NCI-H460 (cell line): ENCODE measurements around the gene MAGI1. TPM values are rescaled to one million over a fixed set of nuclear protein-coding genes. Genes with fewer than 3 reads are reported as not detected.
A peak's percentile ranks its signal among the peaks of the same experiment; 100 is the strongest.

Experiments used
- DNase-seq: peaks from one replicate; pipeline ENCODE4 v3.0.0-alpha.2; 2016; ENCODE audit warnings: low read depth; ENCODE audit errors: extremely low read depth
- total RNA-seq: library from RNA; depleted of rRNA; stranded (reverse); fragments of >200 nt; shearing (Covaris generic); gene quantifications from 2 replicates; pipeline ENCODE4 v1.2.3, GENCODE V29; 2014

Gene MAGI1
- total RNA-seq, 1 experiment from 2014 or later: 1.7 TPM

- DNase-seq: no peak
Measured at GRCh38 chr3:65816208-65816607, 222.5 kb downstream of the MAGI1 start.

- DNase-seq: no peak
Measured at GRCh38 chr3:65814845-65815578, 223.7 kb downstream of the MAGI1 start.

DNA sequence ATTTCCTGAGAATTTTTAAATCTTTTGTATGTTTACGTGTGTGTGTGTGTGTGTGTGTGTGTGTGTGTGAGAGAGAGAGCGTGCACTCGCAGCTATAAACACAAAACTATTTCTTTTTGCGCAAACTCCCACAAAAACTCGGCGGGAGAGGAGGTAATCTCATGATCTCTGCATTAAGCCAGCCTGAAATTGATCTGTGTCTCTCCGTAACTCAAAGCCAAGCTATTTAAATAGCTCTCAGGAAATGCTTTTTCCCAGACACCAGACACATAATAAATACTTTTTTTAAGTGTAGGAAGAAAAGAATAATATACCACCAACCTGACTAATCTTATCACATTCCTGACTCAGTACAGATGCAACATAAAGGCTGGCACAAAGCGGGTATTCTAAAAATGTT, 226.8 kb downstream of the MAGI1 start:
- DNase-seq: no peak

GRCh38 chr3:65811086-65811761, 227.5 kb downstream of the MAGI1 start:
- DNase-seq: no peak

- no peak for DNase-seq
Measured at GRCh38 chr3:65810302-65810701, 228.4 kb downstream of the MAGI1 start.

- no peak for DNase-seq
Measured at GRCh38 chr3:65809641-65810150, 229.0 kb downstream of the MAGI1 start.

DNA sequence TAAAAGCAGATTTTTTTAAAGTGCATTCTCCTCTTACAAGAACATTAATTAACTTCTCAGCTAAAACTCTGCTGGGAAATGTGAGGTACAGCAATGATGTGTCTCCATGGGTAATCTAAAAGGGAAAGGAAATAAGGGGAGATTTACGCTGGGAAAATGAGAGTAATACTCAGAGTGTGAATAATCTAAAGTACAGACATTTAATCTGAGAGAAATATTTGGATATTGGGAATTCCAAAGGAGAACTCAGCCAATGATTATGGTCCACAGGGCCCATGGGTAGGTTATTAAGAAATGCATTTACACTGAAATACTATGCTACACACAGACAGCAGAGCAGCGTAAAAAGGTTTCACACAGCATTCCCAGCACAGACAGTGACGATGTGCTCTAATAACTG, 229.9 kb downstream of the MAGI1 start:
- no peak for DNase-seq

- DNase-seq: no peak
Measured at GRCh38 chr3:65808407-65808806, 230.3 kb downstream of the MAGI1 start.

DNA sequence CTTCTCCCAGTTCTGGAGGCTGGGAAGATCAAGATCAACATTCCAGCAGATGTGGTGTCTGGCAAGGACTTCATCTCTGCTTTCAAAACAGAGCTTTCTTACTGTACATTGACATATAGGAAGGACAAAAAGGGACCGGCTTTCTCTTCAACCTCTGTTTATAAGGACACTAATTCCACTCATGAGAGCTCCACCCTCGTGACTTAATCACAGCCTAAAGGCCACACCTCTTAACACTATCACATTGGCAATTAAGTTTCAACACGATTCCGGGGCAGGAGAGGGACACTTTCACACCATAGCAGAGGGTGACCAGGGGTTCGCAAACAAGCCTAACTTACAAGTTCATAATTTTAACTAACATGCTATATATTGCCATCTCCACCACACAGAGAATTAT, 231.5 kb downstream of the MAGI1 start:
- DNase-seq: no peak

- no peak for DNase-seq
Measured at GRCh38 chr3:65806600-65806999, 232.1 kb downstream of the MAGI1 start.

GRCh38 chr3:65796676-65797075, 242.0 kb downstream of the MAGI1 start:
- no peak for DNase-seq

DNA sequence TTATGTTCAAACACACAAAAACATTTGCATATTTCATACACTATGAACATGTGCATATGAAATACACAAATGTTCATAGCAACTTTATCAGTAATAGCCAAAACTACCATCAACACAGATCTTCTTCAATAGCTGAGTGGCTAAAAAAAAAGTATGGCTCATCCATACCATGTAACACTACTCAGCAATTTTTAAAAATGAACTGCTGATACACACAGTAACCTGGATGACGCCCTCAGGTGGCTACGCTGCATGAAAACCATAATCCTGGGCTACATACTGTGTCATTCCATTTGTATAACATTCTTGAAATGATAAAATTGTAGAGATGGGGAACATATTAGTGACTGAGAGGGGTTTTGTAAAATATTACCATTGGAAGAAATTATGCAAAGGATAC, 243.6 kb downstream of the MAGI1 start:
- DNase-seq: no peak

DNA sequence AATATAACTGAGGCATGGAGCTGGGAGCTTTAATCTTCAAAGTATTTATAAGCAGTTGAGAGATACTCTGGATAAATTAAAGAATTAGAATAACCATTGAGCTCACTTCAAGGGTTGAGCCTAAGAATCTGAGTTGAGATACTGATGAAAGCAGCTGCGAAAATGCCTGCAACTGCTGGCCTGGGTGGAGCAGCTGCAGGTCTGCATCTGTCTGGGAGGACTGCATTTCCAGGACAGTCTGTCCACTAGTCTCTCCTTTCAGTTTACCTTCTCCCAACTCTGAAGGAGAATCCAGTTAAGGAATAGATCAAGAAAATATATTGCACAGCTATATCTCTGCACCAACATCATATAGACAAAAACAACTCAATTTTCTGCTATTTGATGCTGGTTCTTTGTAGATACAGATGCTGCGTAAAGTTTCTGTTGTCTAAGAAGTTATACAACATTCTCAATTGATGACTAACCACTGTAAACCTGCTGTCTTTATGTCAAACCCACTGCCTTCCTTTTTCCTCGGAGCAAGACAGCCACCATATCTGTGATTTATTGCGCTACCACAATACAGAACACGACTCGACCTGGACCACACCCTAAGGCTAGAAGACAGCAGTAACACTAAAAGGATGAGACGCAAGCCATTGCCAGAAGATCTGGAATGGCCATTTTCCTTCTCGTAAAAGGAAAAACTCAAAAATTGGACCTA, 245.1 kb downstream of the MAGI1 start:
- no peak for DNase-seq

GRCh38 chr3:65788461-65788860, 250.3 kb downstream of the MAGI1 start:
- no peak for DNase-seq

DNA sequence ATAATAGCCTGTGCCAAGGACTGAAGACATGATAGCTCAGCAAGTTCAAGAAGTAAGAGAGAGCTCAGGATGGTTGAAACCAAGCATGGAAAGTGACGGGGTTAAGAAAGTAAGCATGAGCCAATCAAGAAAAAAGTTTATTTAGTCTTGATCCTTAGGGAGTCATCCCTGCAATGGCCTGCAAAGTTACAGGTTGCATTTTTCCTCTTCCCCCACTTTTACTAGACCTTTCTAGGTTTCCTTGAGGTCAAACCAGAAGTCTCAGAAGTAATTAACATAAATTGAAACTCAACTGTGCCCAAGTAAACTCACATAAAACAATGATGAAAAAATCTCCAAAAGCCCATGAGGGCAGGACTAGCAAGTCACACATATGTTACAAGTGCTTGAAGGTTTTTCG, 250.9 kb downstream of the MAGI1 start:
- DNase-seq: no peak

DNA sequence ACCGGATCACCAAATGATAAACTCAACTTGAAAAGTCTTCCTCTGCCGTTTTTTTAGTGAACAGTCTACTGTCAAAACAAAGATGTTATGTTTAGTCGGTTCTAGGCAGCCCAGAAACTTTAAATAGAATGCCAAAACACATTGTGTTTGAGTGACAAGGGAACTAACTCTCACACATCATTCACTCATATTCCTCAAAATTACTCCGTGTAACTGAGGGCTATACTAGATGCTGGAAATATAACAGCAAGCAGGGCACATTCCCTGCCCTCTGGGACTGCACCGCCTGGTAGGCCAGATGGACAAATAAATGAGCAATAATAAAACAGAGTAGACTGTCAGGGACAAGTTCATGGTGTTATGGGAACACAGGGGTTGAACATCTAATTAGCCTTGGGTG, 251.4 kb downstream of the MAGI1 start:
- no peak for DNase-seq

- DNase-seq: no peak
Measured at GRCh38 chr3:65786890-65787289, 251.8 kb downstream of the MAGI1 start.

DNA sequence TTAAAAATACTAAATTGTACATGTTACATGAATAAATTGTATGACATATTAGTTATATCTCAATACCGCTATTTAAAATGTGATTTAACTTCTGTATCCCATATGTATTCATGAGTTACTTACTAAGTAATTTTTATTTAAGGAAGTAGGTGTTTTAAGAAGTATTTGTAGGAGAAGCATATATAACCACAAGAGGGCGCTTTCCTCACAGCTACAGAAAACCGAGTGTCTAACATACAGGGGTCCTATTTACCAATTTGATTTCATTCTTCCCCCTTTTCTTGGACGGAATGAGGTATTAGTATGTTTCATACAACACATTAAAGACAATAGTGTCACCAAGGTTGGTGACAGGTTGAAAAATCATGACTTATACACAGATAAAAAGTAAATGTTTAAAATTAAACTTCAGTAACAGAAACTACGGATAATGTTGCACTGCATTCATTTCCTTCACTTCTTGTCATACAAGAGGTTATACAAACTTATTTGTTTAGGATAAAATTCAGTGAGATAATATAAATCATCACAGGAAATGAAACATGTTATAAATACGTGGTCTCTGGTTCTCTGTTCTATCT, 253.6 kb downstream of the MAGI1 start:
- peak; percentile 27 for DNase-seq

- no peak for DNase-seq
Measured at GRCh38 chr3:65783117-65783516, 255.6 kb downstream of the MAGI1 start.

DNA sequence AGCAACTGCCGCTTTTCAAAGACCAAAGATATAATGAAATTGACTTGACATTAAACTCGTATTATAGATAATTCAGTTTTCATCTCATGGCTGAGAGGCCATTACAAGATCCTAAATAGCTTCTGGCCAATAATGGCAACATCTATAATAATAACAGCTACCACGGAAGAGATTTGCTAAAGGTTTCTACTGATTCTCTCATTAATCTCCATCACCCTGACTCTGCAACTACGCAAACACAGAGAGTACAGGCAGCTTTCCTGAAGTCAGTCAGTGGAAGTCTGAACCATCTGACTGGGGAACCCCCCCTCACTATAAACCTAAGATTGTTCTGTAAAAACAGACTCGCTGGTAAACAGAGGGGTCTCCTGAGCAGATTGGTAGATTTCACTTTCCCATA, 257.1 kb downstream of the MAGI1 start:
- DNase-seq: no peak

GRCh38 chr3:65779390-65779789, 259.3 kb downstream of the MAGI1 start:
- no peak for DNase-seq
